GM12801 (cell line): ENCODE measurements around the gene ITGB1.

Experiments used
- CTCF ChIP-seq: IDR thresholded peaks from one replicate; pipeline ENCODE4 v1.5.1; 2011; ENCODE audit warnings: control low read depth; ENCODE audit not compliant: insufficient read length; ENCODE audit errors: extremely low read depth

ITGB1 gene

GRCh38 chr10:32955299-32955772 is 2.7 kb downstream of the ITGB1 start:
- no peak for TF ChIP-seq CTCF

GRCh38 chr10:32954545-32955298 is 3.3 kb downstream of the ITGB1 start:
- no peak for TF ChIP-seq CTCF

- TF ChIP-seq CTCF = no peak
These were observed 4.0 kb downstream of the ITGB1 start for GRCh38 chr10:32954080-32954479.

- TF ChIP-seq CTCF = no peak
These were observed 4.6 kb downstream of the ITGB1 start for GRCh38 chr10:32953277-32953927.

GRCh38 chr10:32952541-32953276 is 5.3 kb downstream of the ITGB1 start:
- no peak for TF ChIP-seq CTCF

- TF ChIP-seq CTCF = no peak
These were observed 5.9 kb downstream of the ITGB1 start for GRCh38 chr10:32952094-32952493.

- no peak for TF ChIP-seq CTCF
These were observed 6.9 kb downstream of the ITGB1 start for GRCh38 chr10:32951111-32951510.
